Measurements from ENCODE around the gene RASA4B. TPM values are rescaled to one million over a fixed set of nuclear protein-coding genes. Genes with fewer than 3 reads are reported as not detected.
A peak's percentile ranks its signal among the peaks of the same experiment; 100 is the strongest.

RASA4B gene
- total and polyA plus RNA-seq, 9 of the 15 experiments (the other 6 are each of a cell fraction or from before 2014, with no cell fraction given): 0.01 to 2.9 (median 1.5) TPM; not detected in 1

- Histone ChIP-seq H3K4me1 (replicated peaks in 1 of 2; ENCODE audit: control insufficient read depth in 2 of 2, insufficient read depth in 2 of 2, low read length in 2 of 2) (peaks cover 0 to 29% of the 10 kb centered on the region in 2 experiments; a peak in 3 of 5 replicates), H3K9me1 (ENCODE audit: control insufficient read depth, insufficient read depth, low read length) (peaks cover 3% of the 10 kb centered on the region), H4K20me1 (replicated peaks; ENCODE audit: control insufficient read depth, insufficient read depth, low read length) (no peaks in the 10 kb centered on the region), H3K9ac (ENCODE audit: insufficient read depth in 1 of 2, low read depth in 2 of 2, low read length in 2 of 2) (peak overlapping the region in 1 of 2 experiments; percentile 37; a peak in 1 of 4 replicates), H2AFZ (ENCODE audit: low read depth, low read length) (no peak overlapping the region), H3K36me3 (ENCODE audit: control insufficient read depth, insufficient read depth, low read length) (peaks cover 43% of the 10 kb centered on the region; the same call in 2 of the 3 replicates), H3K9me3 (replicated peaks; ENCODE audit: control insufficient read depth, insufficient read depth, low read depth, low read length) (no peaks in the 10 kb centered on the region), H3K4me3 (no peak overlapping the region), H3K27me3 (ENCODE audit: control insufficient read depth in 2 of 2, insufficient read depth in 2 of 2, low read length in 2 of 2) (no peaks in the 10 kb centered on the region), H3K27ac (ENCODE audit: extremely low read depth, low read depth, low read length) (no peak overlapping the region; the same call in 2 of the 3 replicates), H3K79me2 (ENCODE audit: control insufficient read depth, insufficient read depth, low read length) (peaks cover 12% of the 10 kb centered on the region), H3K4me2 (ENCODE audit: insufficient read depth, low read length) (no peak overlapping the region)
- in situ Hi-C loops (cut with MboI) (loop anchor here (25.0 kb wide), 2 partner anchors 105 to 205 kb away; partner anchors contain the start of genes POLR2J2, POLR2J3, SPDYE2 and SPDYE2B), intact Hi-C loops (cut with micrococcal nuclease) (no loop called here)
- 95% methylated on average over 35 of the region's 40 CpGs for WGBS (ENCODE audit: insufficient coverage, low coverage, missing lambda C conversion rate)
- DNase-seq (ENCODE audit: extremely low read depth in 1 of 4, low spot score in 3 of 4) (no peak), FAIRE-seq (no peak), ATAC-seq (no peak)
- no TSS peak for BruUV-seq (replicated peaks)
- ChIA-PET CTCF (ENCODE audit: low intra/inter-chr PET ratio) (no interaction called here), POLR2A (interaction anchor here (0.6 to 1.0 kb wide), 2 partner anchors 25 to 601 kb away, joined by 3 read pairs; no protein-coding TSS in a partner anchor)
- TF ChIP-seq RBM22 (IDR thresholded peaks at IDR 0.05; ENCODE audit: low read depth, low read length, poor library complexity, severe bottlenecking) (peak; percentile 32), HES1 (IDR thresholded peaks at IDR 0.05; ENCODE audit: low read depth) (no peak), RBFOX2 (IDR thresholded peaks at IDR 0.05; ENCODE audit: low read depth, low read length) (peak; percentile 35; the same call in 1 of the 2 replicates), POLR2G (IDR thresholded peaks at IDR 0.05; ENCODE audit: low read depth, low read length) (peak; percentile 42)
These were observed 60.1 kb downstream of the RASA4B start for GRCh38 chr7:102457352-102457924.
